ENCODE results near the gene TRIB2.

TRIB2 gene

DNA sequence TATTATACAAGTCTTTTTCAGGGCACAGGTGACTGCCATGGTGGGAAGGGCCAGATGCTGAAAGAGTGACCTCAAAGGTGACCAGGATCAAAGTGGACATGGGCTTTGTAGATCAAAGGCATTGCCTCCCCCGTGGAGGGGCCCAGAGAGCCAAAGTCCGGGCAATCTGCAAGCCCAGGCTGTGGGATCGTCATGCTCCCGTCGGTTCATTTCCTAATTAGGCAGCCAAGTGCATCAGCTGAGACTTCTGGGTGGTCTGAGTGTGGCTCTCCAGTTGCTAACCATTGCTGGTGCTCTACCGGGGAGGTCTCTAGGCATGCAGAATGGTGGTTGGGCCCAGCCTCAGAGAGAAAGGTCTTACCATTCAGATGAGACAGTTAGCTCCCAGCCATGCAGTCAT is 61.6 kb downstream of the TRIB2 start:
- DNase-seq (ENCODE audit: low read depth, low spot score) = no peak

DNA sequence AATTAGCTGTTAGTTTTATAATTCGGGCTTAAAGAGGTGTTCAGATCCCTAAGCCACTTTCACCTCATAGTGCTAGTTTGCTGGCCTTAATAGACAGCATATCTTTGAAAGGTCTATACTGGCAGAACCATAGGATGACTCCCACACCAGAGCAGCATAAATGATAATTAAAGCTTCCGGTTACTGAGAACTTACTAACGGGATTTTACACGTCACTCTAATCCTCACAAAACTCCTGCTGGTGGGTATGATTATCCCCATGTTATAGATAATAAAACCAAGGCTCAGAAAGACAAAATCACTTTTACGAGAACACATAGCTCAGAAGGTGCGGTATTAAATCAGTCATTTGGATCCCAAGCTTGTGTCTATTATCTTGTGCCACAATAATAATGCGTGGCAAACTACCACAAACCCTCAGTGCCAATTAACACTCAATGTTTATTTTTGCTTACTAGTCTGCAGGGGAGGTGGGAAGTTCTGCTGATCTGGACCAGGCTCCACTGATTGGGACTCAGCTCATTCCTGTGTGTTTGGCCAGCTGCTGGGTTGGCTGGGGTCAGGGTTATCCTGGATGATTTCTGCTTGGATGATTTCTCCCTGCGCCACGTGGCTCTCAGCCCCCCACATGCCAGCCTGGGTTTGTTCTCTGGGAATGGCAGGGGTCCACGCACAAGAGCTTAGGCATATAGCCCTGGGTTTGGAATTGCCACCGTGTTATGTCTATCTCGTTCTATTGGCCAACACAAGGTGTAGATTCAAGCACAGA is 62.3 kb downstream of the TRIB2 start:
- no peak for DNase-seq (ENCODE audit: low read depth, low spot score)

DNA sequence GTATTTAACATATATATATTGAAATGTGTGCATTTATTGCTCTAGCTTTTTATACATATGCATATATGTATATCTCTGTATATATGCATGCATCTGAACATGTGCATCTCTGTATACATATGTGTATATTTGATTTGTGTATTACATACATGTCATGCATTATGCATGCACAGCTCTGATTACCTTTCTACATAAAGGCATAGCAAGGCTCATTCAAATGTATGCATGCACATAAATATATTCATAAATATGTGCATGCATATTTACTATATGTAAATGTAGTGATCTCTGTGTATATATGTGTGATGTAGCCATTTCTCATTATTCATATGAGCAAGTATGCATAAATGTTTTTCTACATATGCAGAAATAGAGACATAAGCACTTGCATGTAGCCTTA is 64.6 kb downstream of the TRIB2 start:
- DNase-seq (ENCODE audit: low read depth, low spot score) = no peak

DNA sequence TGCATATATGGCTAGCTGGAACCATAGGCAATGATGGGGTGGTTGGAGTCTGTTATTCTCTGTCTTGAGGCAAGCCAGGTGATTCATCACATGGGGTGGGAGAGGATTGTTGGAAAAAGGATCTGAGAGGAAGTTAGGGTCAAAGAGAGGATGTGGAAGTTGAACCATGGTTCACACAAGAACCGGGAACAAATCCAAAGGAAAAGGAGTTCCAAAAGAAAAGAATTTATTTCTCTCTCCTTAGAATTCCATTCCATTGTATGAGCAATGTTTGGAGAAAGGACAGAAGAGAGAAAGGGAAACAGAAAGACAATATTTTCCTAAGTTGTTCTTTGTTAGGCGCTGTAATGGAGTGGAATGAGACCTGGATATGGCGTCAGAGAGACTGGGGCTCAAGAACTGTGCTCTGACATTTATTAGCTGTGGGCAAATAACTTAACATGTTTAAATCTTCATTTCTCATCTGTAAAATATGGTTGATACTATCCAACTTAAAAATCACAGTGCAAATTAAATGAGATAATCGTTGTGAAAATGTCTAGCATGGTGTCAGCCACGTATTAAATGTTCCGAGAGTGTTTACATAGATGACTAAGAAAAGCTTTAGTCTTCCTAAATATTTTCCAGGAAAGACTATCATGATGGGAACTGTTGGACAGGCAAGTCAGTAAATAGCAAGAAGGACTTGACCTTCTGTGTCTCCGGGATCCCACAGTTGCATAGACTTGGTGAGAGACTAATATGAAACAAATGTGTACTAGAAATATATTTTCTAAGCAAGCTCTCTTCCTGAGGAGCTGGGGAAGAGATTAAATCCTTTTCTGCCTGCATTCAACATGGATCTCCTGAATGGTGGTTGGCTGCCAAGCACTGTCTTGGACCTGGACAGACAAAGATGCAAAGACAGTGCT is 71.4 kb downstream of the TRIB2 start:
- DNase-seq (ENCODE audit: low read depth, low spot score) = peak; percentile 89

DNA sequence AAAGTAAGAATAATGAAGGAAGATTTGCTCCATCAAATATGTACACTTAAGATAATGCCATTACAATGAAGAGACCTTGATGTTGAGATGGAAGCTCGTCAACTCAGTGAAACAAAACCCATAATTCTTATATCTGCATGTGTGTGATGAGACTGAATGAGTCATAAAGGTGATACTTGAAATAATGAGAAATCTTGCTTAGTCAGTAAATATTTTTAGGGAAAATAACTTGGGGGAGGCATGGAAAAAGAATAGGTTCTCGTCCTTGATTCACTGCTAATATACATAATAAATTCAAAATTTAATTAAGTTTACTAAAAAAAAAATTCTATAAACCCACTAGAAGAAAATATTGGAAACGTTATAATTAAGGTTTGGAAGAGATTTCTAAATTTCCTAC is 75.2 kb downstream of the TRIB2 start:
- DNase-seq (ENCODE audit: low read depth, low spot score) = no peak

Data from smooth muscle cell of the brain vasculature (primary cell).